ENCODE measurements around the gene SLBP. TPM values are rescaled to one million over a fixed set of nuclear protein-coding genes. Genes with fewer than 3 reads are reported as not detected.

The SLBP gene
- total RNA-seq, result 45.8 to 50.6 TPM (median 49.8 TPM) in 3 replicates

- Mint-ChIP-seq H3K4me3 (peak within 1 kb of the TSS; percentile 87), H3K27ac (peak within 1 kb of the TSS; percentile 98), H3K27me3 (ENCODE audit: low read depth) (no peaks in the 10 kb centered on the region), H3K9me3 (no peaks in the 10 kb centered on the region), H3K4me1 (peaks cover 41% of the 10 kb centered on the region), H3K36me3 (peaks cover 9% of the 10 kb centered on the region)
- TF ChIP-seq CTCF (IDR thresholded peaks at IDR 0.05; ENCODE audit: unreplicated experiment), result no peak
- peak; percentile 86 to 93 for DNase-seq (ENCODE audit: low spot score in 2 of 2, unreplicated experiment in 2 of 2)
These were observed at the start of gene SLBP for GRCh38 chr4:1712216-1713002. TSS of gene SLBP (minus strand) at chr4:1712319. CDS start at chr4:1712188, 131 bp downstream.

GRCh38 chr4:1761130-1761689 lies 49.1 kb upstream of the SLBP start:
- Mint-ChIP-seq H3K4me1 (peaks cover 15% of the 10 kb centered on the region), H3K36me3 (no peaks in the 10 kb centered on the region), H3K4me3 (no peak overlapping the region), H3K9me3 (no peaks in the 10 kb centered on the region), H3K27ac (no peak overlapping the region), H3K27me3 (ENCODE audit: low read depth) (no peaks in the 10 kb centered on the region)
- DNase-seq (ENCODE audit: low spot score in 2 of 2, unreplicated experiment in 2 of 2), result no peak
- TF ChIP-seq CTCF (IDR thresholded peaks at IDR 0.05; ENCODE audit: unreplicated experiment), result no peak

DNA sequence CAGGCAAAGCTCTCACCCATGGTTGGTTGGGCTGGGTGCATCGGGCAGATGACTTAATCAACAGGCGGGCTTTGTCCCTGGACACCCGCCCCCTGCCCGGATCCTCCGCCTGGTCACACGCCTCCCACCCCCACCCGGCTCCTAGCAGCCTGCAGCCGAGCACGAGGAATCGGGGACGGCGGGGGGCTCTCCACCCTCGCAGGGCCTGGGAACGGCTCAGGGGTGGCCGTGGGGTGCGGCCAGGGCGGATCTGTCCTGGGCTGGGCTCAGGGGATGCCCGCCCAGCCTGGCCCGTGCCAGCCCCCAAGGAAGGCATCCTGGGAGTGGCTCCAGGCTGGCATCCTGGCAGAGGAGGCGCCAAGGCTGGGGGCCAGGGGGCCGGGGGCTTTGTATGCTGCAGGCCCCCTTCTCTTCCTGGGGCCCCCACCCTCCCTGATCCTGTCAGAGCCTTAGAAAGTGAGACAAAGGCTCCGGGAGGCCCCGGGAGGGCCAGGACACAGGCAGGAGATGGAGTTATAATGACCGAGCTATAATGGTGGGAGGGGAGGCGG lies 48.5 kb upstream of the SLBP start:
- Mint-ChIP-seq H3K36me3 (no peaks in the 10 kb centered on the region), H3K27me3 (ENCODE audit: low read depth) (no peaks in the 10 kb centered on the region)
- TF ChIP-seq CTCF (IDR thresholded peaks at IDR 0.05; ENCODE audit: unreplicated experiment), result no peak

DNA sequence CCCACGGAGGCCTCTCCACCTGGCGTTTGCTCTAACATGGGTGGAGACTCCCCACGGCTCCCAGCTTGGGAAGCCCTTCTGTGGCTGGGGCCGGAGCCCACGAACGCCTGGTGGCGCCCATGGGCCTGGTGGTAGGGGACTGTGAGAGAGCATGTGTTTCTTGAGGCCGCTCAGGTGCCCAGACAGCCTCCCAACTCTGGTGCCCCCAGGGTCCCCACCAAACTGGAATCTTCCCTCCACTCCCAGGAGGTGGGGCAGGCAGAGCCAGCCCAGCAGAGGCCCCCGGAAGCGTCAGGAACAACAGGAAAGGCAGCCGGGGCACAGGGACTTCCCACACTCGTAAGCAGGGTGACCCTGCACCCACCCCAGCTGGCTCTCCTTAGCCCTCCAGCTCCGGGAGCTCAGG lies 47.7 kb upstream of the SLBP start:
- Mint-ChIP-seq H3K27me3 (ENCODE audit: low read depth) (no peaks in the 10 kb centered on the region), H3K9me3 (no peaks in the 10 kb centered on the region), H3K4me1 (peaks cover 13% of the 10 kb centered on the region), H3K36me3 (no peaks in the 10 kb centered on the region), H3K27ac (no peak overlapping the region), H3K4me3 (no peak overlapping the region)
- no peak for TF ChIP-seq CTCF (IDR thresholded peaks at IDR 0.05; ENCODE audit: unreplicated experiment)
- DNase-seq (ENCODE audit: low spot score in 2 of 2, unreplicated experiment in 2 of 2), result no peak

More for the DNA sequence above, 48.5 kb upstream of the SLBP start:
- peaks cover 16% of the 10 kb centered on the region for H3K4me1 Mint-ChIP-seq
- H3K4me3 Mint-ChIP-seq, result no peak overlapping the region
- H3K9me3 Mint-ChIP-seq, result no peaks in the 10 kb centered on the region
- no peak overlapping the region for H3K27ac Mint-ChIP-seq
- no peak for DNase-seq (ENCODE audit: low spot score in 2 of 2, unreplicated experiment in 2 of 2)

- DNase-seq (ENCODE audit: low spot score in 2 of 2, unreplicated experiment in 2 of 2), result no peak
- Mint-ChIP-seq H3K36me3 (no peaks in the 10 kb centered on the region), H3K9me3 (no peaks in the 10 kb centered on the region), H3K4me1 (peaks cover 13% of the 10 kb centered on the region), H3K27me3 (ENCODE audit: low read depth) (no peaks in the 10 kb centered on the region), H3K4me3 (no peak overlapping the region), H3K27ac (peak overlapping the region; percentile 25)
- TF ChIP-seq CTCF (IDR thresholded peaks at IDR 0.05; ENCODE audit: unreplicated experiment), result no peak
These were observed 47.2 kb upstream of the SLBP start for GRCh38 chr4:1759170-1759817.
